ENCODE measurements around the gene TSPAN9. TPM values are rescaled to one million over a fixed set of nuclear protein-coding genes. Genes with fewer than 3 reads are reported as not detected.

The TSPAN9 gene
- total RNA-seq, 3 donors from 2014 or later (not counting 1 experiment from before 2014, with no cell fraction given): 0.86 to 1.6 (median 1.1) TPM

DNA sequence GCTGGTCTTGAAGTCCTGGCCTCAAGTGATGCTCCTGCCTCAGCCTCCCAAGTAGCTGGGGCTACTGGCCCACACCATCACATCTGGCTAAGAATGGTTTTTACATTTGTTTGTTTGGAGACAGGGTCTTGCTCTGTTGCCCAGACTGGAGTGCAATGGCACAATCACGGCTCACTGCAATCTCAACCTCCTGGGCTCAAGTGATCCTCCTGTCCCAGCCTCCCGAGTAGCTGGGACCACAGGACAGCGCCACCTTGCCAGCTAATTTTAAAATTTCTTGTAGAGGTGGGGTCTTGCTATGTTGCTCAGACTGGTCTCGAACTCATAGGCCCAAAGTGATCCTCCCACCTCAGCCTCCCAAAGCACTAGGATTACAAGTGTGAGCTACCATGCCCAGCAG, 28.6 kb upstream of the TSPAN9 start:
- Histone ChIP-seq H3K4me1 (ENCODE audit: control insufficient read depth, insufficient read depth, low read length) (no peaks in the 10 kb centered on the region), H3K27ac (ENCODE audit: low read length) (no peak overlapping the region), H3K27me3 (ENCODE audit: control insufficient read depth, insufficient read depth, low read length) (no peaks in the 10 kb centered on the region), H3K9me3 (ENCODE audit: control insufficient read depth, insufficient read depth, low read length) (no peaks in the 10 kb centered on the region), H3K36me3 (ENCODE audit: control insufficient read depth, insufficient read depth, low read length) (no peaks in the 10 kb centered on the region), H3K4me3 (ENCODE audit: low read length) (no peak overlapping the region)
- DNase-seq (no peak), ATAC-seq (no peak)
- Mint-ChIP-seq H3K4me1 (no peaks in the 10 kb centered on the region), H3K36me3 (no peaks in the 10 kb centered on the region), H3K4me3 (no peak overlapping the region), H3K27ac (no peak overlapping the region), H3K27me3 (ENCODE audit: low read depth in 2 of 2) (peaks cover 0 to 2% of the 10 kb centered on the region in 2 donors), H3K9me3 (no peaks in the 10 kb centered on the region)
- 86% methylated on average over 3 of the region's 4 CpGs for WGBS (ENCODE audit: insufficient coverage)
- TF ChIP-seq, protein P1, sequence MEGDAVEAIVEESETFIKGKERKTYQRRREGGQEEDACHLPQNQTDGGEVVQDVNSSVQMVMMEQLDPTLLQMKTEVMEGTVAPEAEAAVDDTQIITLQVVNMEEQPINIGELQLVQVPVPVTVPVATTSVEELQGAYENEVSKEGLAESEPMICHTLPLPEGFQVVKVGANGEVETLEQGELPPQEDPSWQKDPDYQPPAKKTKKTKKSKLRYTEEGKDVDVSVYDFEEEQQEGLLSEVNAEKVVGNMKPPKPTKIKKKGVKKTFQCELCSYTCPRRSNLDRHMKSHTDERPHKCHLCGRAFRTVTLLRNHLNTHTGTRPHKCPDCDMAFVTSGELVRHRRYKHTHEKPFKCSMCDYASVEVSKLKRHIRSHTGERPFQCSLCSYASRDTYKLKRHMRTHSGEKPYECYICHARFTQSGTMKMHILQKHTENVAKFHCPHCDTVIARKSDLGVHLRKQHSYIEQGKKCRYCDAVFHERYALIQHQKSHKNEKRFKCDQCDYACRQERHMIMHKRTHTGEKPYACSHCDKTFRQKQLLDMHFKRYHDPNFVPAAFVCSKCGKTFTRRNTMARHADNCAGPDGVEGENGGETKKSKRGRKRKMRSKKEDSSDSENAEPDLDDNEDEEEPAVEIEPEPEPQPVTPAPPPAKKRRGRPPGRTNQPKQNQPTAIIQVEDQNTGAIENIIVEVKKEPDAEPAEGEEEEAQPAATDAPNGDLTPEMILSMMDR (IDR thresholded peaks at IDR 0.05): no peak
- intact Hi-C loops (cut with micrococcal nuclease): no loop called here

DNA sequence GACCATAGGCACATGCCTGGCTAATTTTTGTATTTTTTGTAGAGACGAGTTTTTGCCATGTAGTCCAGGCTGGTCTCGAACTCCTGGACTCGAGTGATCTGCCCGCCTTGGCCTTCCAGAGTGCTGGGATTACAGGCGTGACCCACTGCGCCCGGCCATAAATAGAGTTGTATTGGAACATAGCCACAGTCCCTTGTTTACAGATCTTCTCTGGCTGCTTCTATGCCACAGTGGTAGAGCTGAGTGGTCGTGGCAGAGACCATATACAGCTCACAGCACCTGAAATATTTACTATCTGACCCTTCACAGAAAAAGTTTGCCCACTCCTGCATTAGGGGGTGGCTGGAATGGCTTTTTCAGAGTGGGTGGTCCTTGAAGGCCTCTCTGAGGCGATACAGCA, 28.0 kb upstream of the TSPAN9 start:
- H3K36me3 Mint-ChIP-seq: no peaks in the 10 kb centered on the region
- WGBS (ENCODE audit: insufficient coverage): 87% methylated on average over 8 of the region's 9 CpGs
- ATAC-seq: no peak

DNA sequence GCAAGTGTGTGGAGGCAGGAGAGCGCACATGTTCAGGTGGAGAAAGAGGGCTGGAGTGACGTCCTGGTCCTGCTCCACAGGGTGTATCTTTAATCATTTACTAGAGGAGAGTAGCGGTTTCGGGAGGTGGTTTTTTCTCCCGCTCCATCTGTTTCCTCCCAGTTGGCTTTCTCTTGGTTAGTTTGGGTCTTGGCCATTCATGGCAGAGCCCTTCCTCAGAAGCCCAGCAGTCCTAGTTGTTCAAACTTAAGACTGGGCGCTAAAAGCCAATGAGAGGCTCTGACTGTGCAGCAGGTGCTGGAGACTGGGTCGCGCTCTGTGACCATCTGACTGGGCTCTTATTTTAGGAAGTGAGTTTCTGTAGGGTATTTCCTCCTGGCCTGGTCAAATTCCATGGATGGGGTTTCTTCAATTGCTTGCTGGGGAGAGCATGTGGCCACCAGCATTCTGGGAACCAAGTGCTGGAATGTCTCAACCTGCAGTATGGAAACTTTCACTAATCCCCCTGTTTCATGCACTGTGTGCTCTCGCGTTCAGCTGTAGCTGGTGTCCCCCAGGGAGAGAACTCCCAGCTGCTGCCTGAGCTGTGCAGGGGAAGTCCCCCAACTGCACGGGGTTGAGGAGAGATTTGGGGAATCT, 27.4 kb upstream of the TSPAN9 start:
- DNase-seq: no peak
- H3K4me3 Mint-ChIP-seq: no peak overlapping the region

More for the DNA sequence above, 28.0 kb upstream of the TSPAN9 start:
- no peak for DNase-seq
- no peaks in the 10 kb centered on the region for H3K9me3 ChIP-seq (ENCODE audit: control insufficient read depth, insufficient read depth, low read length)
- no peaks in the 10 kb centered on the region for H3K4me1 ChIP-seq (ENCODE audit: control insufficient read depth, insufficient read depth, low read length)
- H3K4me1 Mint-ChIP-seq: no peaks in the 10 kb centered on the region
- H3K4me3 Mint-ChIP-seq: no peak overlapping the region
- H3K27ac Mint-ChIP-seq: no peak overlapping the region
- H3K36me3 ChIP-seq (ENCODE audit: control insufficient read depth, insufficient read depth, low read length): no peaks in the 10 kb centered on the region
- no peaks in the 10 kb centered on the region for H3K27me3 Mint-ChIP-seq (ENCODE audit: low read depth in 2 of 2)
- no peak overlapping the region for H3K4me3 ChIP-seq (ENCODE audit: low read length)
- no peak overlapping the region for H3K27ac ChIP-seq (ENCODE audit: low read length)
- intact Hi-C loops (cut with micrococcal nuclease): no loop called here
- no peaks in the 10 kb centered on the region for H3K27me3 ChIP-seq (ENCODE audit: control insufficient read depth, insufficient read depth, low read length)
- TF ChIP-seq, protein P1 (IDR thresholded peaks at IDR 0.05): no peak
- no peaks in the 10 kb centered on the region for H3K9me3 Mint-ChIP-seq

More for the DNA sequence above, 27.4 kb upstream of the TSPAN9 start:
- Mint-ChIP-seq H3K4me1 (no peaks in the 10 kb centered on the region), H3K9me3 (no peaks in the 10 kb centered on the region), H3K27ac (no peak overlapping the region), H3K36me3 (no peaks in the 10 kb centered on the region), H3K27me3 (ENCODE audit: low read depth in 2 of 2) (no peaks in the 10 kb centered on the region)
- ATAC-seq: no peak
- WGBS (ENCODE audit: insufficient coverage): 29% methylated on average over 11 of the region's 11 CpGs
- intact Hi-C loops (cut with micrococcal nuclease): no loop called here
- Histone ChIP-seq H3K27ac (ENCODE audit: low read length) (no peak overlapping the region), H3K9me3 (ENCODE audit: control insufficient read depth, insufficient read depth, low read length) (no peaks in the 10 kb centered on the region), H3K36me3 (ENCODE audit: control insufficient read depth, insufficient read depth, low read length) (no peaks in the 10 kb centered on the region), H3K4me3 (ENCODE audit: low read length) (no peak overlapping the region), H3K27me3 (ENCODE audit: control insufficient read depth, insufficient read depth, low read length) (no peaks in the 10 kb centered on the region), H3K4me1 (ENCODE audit: control insufficient read depth, insufficient read depth, low read length) (no peaks in the 10 kb centered on the region)
- TF ChIP-seq, protein P1 (IDR thresholded peaks at IDR 0.05): no peak

Data from natural killer cell (primary cell).